HG03159 (cell line): ENCODE results near the gene VPS16.
"Not testable (repeated sequence)": the region's sequence is repeated elsewhere in the genome, so short reads cannot be mapped to it uniquely, and the experiment has no call there.

Experiments used
- ATAC-seq: cut with Tn5 transposase; IDR thresholded peaks from one replicate; pipeline ENCODE4 v1.9.1; 2021; ENCODE audit warnings: mild to moderate bottlenecking, moderate library complexity; ENCODE audit not compliant: unreplicated experiment

The VPS16 gene

DNA sequence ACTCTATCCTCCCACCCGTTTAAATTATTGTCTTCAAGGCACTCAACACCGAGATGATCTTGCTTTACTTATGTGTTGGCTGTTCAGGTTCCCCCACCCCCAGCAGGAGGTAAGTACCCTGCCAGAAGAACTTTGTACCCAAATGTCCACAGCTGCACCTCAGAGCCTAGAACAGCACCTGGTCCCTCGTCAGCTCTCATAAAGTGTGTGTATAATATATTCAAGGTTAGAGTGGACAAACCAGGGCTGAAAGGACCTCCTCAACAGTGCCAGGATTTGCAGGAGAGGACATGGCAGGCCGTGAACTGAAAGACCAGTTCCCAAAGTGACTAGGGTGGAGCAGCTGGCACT lies 34.2 kb upstream of the VPS16 start:
- ATAC-seq: no peak

DNA sequence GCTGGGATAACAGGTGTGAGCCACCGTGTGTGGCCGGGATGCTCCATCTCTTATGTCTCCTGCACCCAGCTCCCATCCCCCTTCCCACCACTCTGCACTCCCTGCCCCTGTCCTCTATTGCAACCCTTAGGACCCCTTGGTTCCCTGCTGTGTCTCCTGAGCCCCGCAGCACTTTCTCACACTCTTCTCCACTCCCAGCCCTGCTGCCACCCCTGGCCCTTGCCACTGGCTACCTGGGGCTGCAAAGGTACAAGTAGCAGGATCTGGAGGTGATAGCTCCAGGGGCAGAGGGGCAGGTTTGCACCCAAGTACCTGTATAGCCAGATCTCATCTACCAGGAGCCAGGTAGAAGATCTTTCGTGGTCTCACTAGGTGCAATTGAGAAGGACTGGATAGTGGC lies 33.5 kb upstream of the VPS16 start:
- ATAC-seq: no peak

DNA sequence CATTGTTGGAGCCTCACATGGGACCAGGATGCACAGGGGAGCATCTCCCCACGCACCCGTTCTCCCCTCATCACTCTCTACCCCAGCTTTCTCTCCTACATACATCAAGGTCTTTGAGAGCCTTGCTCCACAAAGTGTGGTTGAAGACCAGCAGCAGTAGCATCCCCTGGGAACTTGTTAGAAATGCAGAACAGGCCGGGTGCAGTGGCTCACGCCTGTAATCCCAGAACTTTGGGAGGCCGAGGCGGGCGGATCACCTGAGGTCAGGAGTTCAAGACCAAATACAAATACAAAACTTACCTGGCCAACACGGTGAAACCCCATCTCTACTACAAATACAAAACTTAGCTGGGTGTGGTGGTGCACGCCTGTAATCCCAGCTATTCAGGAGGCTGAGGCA lies 32.6 kb upstream of the VPS16 start:
- ATAC-seq: not testable (repeated sequence)

DNA sequence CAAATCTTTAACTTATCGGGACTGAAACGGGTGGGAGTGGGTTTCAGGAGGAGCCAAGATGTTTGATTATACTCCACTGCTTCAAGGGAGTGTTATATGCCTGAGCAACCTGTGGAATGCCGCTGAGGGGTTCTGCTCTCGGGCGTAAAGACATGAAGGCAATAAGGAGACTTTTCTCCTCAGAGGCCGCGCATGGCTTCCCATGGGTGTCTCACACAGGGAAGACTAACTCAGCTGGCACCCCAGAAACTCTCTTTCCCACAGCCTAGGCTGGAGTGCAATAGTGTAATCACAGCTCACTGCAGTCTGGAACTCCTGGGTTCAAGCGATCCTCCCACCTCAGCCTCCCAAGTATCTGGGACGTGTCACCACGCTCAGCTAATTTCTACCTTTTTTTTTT lies 30.9 kb upstream of the VPS16 start:
- no peak for ATAC-seq

DNA sequence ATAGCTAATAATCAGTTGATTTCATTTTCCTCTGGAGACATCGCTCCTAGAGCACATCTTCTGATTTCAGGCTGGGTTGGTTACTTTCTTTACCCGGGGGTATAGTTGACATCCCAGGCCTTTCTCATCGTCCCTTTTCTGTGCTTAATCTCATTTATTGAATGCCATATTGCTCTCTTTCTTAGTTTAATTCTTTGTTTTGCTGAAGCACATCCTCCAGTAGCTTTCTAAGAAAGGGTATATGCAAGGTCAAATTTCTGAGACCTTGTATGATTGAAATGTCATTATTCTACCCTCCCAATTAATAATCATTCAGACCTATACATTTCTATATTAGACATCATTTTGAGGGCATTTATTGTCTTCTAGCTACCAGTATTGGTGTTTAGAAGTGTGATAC lies 28.4 kb upstream of the VPS16 start:
- no peak for ATAC-seq

DNA sequence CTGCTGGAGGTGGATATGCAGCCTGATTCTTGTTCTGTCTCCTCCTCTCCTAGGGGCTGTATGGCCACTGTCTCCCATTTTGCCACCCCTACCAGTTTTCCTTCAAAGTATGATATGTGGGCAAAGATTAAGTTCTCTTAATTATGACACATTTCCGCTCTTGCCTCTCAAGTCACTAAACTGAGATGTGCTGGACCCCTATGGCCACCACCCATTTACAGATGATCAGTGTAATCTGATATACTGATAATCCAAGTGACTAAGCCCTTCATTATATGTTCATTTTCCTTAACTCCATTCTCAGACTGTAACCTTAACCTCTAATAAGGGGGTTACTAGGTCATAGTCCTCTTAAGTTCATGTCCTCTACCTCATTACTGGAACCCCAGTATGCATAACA lies 26.5 kb upstream of the VPS16 start:
- no peak for ATAC-seq

DNA sequence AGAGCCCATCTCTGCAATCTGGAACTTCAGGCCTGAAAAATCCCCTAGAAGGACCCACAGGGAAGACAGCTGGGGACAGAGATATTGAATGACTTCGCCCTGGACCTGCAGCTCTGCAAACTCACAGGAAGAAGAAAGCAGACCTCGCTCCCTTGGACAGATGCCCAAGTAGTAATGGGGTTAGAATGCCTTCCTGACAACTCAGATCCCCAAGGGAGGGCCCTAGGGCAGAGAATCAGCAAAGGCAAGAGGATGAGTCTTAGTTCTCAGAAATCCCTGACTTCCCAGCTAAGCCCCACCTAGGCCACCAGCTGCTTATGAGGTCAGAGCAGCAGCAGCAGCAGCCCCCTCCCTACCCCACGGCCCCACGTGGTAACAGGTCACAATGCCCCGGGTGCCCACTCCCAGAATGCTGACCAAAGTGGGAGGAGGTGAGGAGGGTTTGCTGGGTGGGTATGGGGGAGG lies 25.9 kb upstream of the VPS16 start, which contains the start of gene C20orf141:
C20orf141 (plus strand) TSS at position 401 of the 465 bp plus-strand sequence. CDS start 198 bp downstream, outside the sequence.
- ATAC-seq: no peak

DNA sequence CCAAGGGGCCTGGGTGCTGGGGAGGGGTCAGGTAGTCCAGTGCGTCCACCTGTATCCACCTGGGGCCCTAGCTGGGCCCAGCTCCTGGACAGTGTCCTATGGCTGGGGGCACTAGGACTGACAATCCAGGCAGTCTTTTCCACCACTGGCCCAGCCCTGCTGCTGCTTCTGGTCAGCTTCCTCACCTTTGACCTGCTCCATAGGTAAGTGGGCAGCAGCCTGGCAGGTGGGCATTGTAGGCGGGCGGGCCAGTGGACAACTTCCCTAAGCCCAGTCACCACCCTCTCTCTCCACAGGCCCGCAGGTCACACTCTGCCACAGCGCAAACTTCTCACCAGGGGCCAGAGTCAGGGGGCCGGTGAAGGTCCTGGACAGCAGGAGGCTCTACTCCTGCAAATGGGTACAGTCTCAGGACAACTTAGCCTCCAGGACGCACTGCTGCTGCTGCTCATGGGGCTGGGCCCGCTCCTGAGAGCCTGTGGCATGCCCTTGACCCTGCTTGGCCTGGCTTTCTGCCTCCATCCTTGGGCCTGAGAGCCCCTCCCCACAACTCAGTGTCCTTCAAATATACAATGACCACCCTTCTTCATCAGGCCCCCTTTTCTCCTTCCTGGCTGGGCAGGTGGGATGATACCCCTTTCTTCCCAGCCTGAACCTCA lies 25.2 kb upstream of the VPS16 start:
- no peak for ATAC-seq

DNA sequence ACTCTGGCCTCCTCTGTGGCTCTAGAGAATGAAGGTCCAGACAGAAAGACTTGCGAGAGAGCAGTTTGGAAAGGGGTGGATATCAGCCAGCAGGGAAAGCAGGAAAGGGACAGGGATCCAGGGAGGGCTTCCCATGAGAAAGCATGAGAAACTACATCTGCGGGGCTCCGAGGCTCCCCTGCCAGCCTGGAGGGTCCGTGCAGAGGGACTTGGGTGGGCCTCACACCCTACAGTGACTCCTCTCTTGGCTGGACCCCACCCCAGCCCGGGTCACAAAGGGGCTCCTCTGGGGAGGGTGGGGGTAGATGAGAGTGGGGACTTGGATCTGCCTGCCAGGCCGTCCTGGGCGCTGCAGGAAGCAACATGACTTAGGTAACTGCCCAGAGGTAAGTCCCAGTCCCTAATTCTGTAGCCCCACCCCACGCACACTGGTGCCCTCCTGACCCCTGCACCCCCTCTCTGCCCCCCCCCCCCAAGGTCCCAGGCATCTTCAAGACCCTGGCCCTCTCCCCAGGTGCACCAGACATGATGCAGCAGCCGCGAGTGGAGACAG lies 24.4 kb upstream of the VPS16 start, which contains the start of gene TMEM239:
TMEM239 (plus strand) TSS at position 335 of the 553 bp plus-strand sequence; CDS start at position 526, 191 bp downstream.
- no peak for ATAC-seq

DNA sequence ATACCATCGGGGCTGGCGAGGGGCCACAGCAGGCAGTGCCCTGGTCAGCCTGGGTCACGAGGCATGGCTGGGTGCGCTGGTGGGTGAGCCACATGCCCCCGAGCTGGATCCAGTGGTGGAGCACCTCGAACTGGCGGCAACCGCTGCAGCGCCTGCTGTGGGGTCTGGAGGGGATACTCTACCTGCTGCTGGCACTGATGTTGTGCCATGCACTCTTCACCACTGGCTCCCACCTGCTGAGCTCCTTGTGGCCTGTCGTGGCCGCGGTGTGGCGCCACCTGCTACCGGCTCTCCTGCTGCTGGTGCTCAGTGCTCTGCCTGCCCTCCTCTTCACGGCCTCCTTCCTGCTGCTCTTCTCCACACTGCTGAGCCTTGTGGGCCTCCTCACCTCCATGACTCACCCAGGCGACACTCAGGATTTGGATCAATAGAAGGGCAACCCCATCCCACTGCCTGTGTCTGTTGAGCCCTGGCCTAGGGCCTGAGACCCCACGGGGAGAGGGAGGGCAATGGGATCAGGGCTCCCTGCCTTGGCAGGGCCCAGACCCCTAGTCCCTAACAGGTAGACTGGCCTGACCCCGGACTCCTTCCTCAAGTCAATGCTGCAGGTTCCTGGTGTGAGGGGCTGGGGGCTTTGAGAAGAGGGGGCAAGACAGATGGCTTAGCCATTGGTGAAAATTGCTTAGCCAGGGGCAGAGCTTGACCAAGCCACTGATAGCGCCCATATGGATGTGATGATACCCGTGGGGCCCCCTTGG lies 23.8 kb upstream of the VPS16 start:
- ATAC-seq: no peak

DNA sequence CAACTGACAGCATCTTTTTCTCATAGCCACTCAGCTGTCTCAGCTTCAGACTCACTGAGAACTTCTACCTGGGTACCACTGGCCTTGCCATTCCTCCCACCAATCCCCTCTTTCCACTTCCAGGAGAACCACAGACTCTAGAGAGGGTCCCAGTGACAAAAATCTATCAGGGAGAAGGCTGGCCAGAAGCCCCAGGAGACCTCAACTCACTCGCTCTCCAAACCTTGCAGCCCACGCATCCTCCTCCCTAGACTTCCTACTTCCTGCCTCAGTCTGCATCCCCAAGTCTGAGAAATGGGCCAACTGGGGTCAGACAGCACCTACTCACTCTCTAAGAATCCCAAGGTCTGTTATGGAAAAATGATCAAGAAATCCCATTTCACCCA lies 23.2 kb upstream of the VPS16 start:
- ATAC-seq: no peak

DNA sequence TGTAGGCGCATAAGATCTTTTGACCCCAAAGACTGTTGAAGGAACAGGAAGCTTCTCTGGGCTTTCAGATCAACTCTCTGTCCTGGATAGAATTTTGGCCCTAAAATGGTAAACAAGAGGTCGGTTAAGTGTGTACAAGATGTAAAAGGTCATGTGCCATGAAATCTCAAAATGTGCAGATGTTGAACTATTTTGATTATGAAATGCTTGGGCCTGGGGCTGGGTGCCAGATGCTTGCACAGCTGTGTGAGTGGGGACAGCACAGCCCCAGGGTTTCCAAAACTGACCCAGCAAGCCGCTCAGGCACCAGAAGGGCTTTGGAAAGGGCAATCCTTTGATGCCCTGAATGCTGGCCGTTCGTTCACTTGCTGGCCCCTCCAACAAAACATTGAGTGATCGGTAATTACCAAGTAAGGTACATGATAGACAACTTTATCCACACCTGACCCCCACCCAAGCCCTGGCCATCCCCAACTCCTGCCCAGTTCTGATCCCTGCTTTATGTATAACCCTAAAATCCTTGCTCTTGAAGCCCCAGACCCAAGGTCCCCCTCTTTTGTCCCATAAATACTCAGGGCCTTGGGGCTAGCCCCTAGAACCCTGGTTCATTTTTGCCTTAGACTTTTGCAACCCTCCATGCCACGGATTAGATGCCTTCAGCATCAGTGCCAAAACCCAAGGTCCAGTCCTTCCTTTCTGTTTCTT lies 22.5 kb upstream of the VPS16 start:
- no peak for ATAC-seq

DNA sequence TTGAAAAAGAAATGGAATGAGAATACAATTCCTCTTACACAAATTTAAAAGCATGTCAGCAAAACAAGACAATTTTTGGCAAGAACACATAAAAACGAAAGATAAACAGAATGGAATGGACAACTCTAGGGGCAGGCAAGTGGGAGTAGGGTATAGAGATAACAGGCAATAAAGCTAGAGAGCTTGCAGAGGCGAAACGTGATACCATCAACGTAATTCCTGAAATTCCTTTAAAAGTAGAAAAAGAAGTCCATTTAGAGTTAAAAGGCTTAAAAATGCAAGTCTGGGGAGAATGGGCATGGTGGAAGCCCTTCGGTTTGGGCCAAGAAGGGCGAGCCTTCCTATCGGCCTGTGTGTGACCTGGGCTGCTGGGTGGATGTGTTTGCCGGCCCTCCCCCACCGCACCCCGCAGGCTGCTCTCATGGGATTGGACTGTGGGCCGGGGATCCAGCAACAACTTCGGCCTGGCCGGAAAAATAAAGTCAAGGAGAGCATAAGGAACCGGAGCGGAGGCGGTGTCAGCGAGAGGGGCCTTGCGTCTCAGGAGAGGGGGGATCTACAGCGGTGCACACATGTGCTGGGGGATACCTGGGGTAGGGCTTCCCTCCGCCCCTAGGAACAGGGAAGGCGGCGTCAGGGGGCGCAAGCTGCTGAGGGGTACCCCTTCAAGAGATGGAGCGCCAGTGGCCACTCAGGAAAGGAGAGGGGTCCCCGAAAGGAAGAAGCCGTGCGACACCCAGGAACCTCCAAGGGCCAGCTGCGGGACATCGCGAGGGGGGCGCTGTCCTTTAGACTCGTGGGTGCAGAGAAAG lies 20.3 kb upstream of the VPS16 start:
- no peak for ATAC-seq

DNA sequence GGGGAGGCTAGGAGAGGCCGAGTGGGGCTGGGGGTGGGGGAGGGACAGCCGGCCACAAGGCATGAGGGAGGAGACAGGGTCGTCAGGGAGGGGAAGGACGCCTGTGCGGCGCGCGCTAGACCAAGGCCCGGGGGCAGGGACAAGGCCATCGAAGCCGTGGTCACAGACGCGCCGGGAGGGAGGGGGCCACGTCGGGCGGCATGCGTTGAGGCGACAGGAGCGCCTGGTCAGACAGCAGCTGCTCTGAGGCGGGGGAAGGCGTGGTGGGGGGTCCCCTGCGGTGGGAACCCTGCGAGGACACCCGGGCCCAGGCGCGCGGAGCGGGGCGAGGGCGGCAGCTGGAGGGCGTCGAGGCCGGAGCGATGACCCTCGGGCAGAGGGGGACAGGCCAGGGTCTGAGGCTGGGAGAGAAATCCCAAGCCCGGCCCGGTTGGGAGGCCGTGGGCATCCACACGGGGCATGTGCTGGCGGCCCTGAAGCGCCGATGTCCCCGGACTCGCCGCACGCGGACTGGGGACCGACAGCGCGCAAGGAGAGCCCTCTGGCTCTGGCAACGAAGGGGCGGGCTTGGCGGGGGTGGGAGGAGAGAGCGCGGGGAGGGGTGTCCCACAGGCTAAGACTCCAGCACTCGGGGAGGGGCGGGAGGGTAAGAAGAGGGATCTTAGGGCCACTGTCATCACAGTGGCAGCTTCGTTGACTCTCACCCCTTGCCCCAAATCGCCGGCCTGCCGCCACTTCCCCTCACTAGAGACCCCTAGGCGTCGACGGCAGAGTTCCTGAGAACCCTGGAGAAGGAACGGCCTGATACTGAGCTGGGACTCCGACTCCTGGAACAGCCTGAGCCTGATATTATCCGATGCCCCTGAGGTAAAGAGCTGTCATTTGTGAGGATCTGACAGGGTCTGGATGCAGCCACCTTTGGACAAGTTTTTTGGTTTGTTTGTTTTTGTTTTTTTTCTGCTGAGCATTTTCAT lies 19.4 kb upstream of the VPS16 start:
- no peak for ATAC-seq

DNA sequence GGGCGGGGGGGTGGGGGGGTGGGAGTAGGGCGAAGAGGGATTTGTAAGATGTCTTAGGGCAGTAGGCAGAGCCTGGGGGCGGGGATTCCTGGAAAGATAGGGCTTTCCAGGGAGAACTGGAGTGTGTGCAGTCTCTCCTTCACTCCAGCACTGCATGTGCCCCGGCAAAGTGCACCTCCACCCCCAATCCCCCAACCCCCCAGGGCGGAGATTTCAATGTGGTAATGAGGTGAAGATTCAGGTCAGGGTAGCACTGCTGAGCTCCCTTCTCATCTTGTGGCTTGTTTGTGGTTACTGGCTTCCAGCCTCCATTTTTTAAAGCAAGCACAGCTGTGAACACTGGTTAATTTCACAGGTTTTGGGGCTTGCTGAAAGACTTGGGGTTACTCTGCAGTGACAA lies 18.5 kb upstream of the VPS16 start:
- ATAC-seq: no peak

DNA sequence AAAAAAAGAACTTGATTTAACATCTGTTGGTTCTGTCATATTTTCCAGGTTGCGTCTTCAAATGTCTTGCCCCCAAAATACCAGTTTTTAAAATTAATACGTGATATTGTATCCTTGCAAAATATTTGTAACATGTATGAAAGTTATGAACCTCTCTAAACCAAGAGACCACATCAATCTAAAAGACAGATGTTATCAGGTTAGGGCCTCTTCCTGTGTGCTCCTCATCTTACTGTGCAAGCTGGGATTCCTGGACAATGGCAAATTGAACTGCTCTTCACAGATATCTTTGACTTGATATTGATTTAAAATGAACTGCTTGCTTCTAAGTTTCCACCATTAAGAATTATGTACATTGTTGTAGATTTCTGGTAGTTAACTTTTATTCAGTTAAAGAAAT lies 14.8 kb upstream of the VPS16 start:
- no peak for ATAC-seq

DNA sequence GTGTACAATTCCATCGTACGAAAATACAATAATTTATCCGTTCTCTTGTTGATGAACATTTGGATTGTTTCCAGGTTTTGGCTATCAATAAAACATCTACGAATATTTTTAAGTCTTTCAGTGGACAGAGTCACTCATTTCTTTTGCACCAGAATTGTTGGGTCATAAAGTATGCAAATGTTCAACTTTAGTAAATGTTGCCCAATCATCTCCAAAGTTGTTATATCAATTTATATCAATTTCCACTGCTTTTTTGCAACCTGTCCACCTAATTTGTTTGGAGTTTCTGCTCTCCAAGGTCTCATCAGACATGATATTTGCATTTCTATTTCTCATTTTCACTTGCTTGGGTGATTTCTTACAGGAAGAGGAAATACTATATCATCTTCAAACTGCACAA lies 13.9 kb upstream of the VPS16 start:
- ATAC-seq: no peak

DNA sequence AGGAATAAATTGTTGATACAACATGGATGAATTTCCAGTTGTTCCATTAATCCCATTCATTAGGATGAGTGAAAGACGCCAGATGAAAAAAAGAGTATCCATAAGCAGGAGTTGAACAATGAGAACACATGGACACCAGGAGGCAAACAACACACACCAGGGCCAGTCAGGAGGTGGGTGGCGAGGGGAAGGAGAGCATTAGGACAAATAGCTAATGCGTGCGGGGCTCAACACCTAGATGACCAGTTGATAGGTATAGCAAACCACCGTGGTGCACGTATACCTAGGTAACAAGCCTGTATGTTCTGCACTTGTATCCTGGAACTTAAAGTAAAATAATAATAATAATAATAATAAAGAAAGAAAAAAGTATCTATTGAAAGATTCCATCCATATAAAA lies 11.2 kb upstream of the VPS16 start:
- ATAC-seq: no peak

DNA sequence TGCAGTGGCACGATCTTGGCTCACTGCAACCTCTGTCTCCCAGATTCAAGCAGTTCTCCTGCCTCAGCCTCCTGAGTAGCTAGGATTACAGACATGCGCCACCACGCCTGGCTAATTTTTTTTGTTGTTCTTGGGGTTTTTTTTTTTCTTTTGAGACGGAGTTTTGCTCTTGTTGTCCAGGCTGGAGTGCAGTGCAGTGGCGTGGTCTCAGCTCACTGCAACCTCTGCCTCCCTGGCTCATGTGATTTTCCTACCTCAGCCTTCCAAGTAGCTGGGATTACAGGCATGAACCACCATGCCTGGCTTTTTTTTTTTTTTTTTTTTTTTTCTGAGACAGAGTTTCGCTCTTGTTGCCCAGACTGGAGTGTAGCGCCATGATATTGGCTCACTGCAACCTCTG lies 9.3 kb upstream of the VPS16 start:
- not testable (repeated sequence) for ATAC-seq

DNA sequence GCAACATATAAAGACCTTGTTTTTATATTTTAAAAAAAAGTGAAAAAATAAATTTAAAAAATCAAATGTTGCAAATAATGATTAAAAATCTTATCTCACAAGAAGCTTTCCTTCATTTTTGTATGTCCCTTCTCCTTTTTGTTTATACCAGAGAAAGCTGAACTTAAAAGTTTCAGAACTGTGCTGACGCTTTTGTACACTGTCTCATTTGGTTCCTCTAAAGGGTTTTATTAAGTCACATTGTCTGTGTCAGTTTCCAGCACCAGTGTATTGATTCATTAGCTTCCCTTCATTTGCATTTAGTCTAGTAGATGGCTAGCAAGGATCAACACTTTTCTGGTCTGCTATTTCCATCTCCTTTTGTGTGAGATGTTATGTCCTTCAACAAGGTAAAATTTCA lies 6.8 kb upstream of the VPS16 start:
- ATAC-seq: no peak
